ENCODE measurements around the gene C19orf73. TPM values are rescaled to one million over a fixed set of nuclear protein-coding genes. Genes with fewer than 3 reads are reported as not detected.
"Not testable (repeated sequence)": the region's sequence is repeated elsewhere in the genome, so short reads cannot be mapped to it uniquely, and the experiment has no call there.

The C19orf73 gene
- total RNA-seq, 6 donors from 2014 or later, result 0.89 to 7.9 (median 2.3) TPM; not detected in 1

DNA sequence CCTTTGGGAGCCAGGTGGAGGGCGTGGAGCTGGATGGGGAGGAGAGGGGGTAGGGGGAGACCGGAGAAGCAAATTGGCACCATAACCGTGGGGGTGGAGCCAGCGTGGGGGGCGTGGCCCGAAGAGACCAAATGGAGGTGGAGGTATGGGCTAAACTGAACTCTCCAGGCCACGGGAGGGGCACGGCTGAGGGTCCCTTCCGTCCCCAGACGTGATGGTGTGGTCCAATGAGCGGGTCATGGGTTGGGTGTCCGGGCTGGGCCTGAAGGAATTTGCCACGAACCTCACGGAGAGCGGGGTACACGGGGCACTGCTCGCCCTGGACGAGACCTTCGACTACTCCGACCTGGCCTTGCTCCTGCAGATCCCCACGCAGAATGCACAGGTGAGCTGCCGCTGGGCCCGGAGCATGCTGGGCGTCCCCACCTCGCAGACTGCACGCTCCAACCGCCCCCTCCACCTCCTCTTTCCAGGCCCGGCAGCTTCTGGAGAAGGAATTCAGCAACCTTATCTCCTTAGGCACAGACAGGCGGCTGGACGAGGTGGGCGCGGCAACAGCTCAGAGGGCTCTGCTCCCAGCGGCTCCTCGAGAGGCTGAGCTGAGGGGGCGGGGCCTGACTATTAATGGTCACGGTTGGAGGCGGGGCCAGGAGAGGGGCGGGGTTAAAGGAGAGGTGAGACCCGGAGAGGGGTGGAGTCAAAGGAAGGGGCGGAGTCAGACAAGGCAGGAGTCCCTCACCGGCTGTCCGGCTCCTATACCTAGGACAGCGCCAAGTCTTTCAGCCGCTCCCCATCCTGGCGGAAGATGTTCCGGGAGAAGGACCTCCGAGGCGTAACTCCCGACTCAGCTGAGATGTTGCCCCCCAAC is 30.1 kb upstream of the C19orf73 start:
- peaks cover 37 to 54% (median 44%) of the 10 kb centered on the region in 4 donors for H3K4me1 ChIP-seq

DNA sequence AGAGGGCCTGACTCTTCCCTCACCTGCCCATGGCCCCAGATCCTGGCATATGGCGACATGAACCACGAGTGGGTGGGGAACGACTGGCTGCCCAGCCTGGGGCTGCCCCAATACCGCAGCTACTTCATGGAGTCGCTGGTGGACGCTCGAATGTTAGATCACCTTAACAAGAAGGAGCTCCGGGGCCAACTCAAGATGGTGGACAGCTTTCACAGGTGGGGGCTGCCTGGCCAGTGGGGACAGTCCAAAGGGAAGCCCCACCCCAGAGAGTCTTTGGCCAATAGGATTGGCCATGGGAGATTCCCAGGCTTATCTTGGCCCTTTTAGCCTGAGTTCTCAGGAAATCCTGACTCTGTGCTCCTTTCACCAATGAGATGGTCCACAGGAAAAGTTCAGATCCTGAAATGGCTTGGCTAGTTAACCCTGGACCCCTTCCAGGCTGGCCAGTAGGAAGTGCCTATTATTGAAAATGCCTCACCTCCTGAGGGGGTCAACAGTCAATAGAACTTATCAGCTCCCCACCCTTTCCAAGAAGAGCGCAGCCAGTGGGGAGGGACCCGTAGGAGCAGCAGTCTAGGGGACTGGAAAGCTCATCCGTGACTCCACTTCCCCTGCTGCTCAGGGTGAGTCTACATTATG is 29.2 kb upstream of the C19orf73 start:
- TF ChIP-seq, protein P1, sequence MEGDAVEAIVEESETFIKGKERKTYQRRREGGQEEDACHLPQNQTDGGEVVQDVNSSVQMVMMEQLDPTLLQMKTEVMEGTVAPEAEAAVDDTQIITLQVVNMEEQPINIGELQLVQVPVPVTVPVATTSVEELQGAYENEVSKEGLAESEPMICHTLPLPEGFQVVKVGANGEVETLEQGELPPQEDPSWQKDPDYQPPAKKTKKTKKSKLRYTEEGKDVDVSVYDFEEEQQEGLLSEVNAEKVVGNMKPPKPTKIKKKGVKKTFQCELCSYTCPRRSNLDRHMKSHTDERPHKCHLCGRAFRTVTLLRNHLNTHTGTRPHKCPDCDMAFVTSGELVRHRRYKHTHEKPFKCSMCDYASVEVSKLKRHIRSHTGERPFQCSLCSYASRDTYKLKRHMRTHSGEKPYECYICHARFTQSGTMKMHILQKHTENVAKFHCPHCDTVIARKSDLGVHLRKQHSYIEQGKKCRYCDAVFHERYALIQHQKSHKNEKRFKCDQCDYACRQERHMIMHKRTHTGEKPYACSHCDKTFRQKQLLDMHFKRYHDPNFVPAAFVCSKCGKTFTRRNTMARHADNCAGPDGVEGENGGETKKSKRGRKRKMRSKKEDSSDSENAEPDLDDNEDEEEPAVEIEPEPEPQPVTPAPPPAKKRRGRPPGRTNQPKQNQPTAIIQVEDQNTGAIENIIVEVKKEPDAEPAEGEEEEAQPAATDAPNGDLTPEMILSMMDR (IDR thresholded peaks at IDR 0.05), result no peak
- TF ChIP-seq POLR2AphosphoS5 (IDR thresholded peaks at IDR 0.05), result no peak
- no peak for TF ChIP-seq EP300 (IDR thresholded peaks at IDR 0.05)
- TF ChIP-seq POLR2A (IDR thresholded peaks at IDR 0.05), result no peak
- DNase-seq (no peak), ATAC-seq (ENCODE audit: low FRiP score in 2 of 2) (no peak)
- Histone ChIP-seq H3K36me3 (no peaks in the 10 kb centered on the region), H3K27me3 (no peaks in the 10 kb centered on the region), H3K9me3 (no peaks in the 10 kb centered on the region), H3K4me1 (peaks cover 37 to 56% (median 45%) of the 10 kb centered on the region in 4 donors), H3K4me3 (peak overlapping the region; percentile 8 to 67 (median 64)), H3K27ac (peak overlapping the region; percentile 64 to 88 (median 74))
- WGBS, 2 donors, result 57 to 67% methylated on average over 1 to 10 of the region's 11 CpGs

More for the DNA sequence above, 30.1 kb upstream of the C19orf73 start:
- Histone ChIP-seq H3K27me3 (no peaks in the 10 kb centered on the region), H3K36me3 (no peaks in the 10 kb centered on the region), H3K9me3 (no peaks in the 10 kb centered on the region), H3K27ac (peak overlapping the region; percentile 64 to 88 (median 74)), H3K4me3 (peak overlapping the region; percentile 36 to 67 (median 64))
- ATAC-seq (ENCODE audit: low FRiP score in 2 of 2) (peak; percentile 88 to 94), DNase-seq (peak; percentile 91 to 98)
- WGBS, 2 donors, result 1 to 2% methylated on average over 31 to 47 of the region's 49 CpGs
- TF ChIP-seq POLR2A (IDR thresholded peaks at IDR 0.05) (peak in 2 of 4 donors; percentile 39 to 59), POLR2AphosphoS5 (IDR thresholded peaks at IDR 0.05) (no peak)

DNA sequence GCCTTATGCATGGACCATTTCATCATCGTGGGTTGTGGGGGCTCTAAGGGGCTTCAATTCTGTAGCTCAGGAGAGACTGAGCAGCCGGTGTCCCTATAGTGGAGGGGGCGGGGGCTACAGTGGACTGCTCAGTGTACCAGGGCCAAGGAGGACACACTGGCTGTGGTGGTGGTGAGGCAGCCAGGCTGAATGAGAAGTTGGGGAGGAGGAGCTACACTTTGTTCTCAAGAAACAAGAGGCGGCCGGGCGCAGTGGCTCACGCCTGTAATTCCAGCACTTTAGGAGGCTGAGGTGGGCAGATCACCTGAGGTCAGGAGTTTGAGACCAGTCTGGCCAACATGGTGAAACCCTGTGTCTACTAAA is 27.4 kb upstream of the C19orf73 start:
- not testable (repeated sequence) for DNase-seq; H3K27ac ChIP-seq; H3K27me3 ChIP-seq; H3K9me3 ChIP-seq; H3K36me3 ChIP-seq; ATAC-seq (ENCODE audit: low FRiP score in 2 of 2); H3K4me3 ChIP-seq
- peaks cover 41 to 60% (median 49%) of the 10 kb centered on the region in 4 donors for H3K4me1 ChIP-seq
- 56 to 63% methylated on average over 7 of the region's 7 CpGs for WGBS, 2 donors

DNA sequence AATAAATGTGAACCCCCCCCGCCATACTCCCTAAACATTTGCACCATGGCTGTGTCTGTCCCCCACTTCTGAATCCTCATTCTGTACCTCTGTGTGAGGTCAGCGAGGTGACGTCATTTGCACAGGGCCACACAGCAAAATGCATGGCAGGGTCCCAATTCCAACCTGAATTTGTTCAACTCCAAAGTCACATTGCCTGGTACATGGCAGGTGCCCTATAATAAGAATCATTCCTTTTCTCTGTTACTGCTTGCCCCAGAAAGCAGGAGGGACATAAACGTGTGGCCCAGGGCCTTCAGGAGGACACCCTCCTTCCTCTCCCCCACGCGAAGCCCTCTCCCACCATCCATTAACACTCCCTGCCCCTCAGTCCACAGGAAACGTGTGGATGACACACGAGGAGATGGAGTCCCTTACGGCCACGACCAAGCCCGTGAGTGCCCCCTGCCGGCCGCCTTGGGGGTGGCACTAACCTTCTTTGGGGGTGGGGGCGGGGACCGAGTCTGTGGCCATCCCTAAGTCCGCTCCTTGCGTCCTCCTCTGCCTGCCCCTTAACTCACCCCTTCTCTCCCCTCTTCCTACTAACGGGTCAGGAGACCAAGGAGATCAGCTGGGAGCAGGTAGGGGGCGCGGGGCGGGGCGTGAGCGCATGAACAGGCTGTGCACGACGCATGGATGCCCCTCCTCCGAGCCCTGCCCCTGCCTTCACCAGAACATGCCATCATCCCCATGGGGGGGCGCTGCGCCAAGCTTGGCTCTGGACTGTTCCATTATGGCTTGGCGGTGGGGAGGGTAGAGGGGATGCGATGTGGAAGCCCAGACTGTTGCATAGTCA is 26.8 kb upstream of the C19orf73 start:
- peak; percentile 77 to 96 for DNase-seq
- no peaks in the 10 kb centered on the region for H3K27me3 ChIP-seq
- H3K9me3 ChIP-seq, result no peaks in the 10 kb centered on the region
- H3K27ac ChIP-seq, result no peak overlapping the region
- peak overlapping the region in 2 of 4 donors; percentile 6 to 28 for H3K4me3 ChIP-seq
- peaks cover 35 to 54% (median 43%) of the 10 kb centered on the region in 4 donors for H3K4me1 ChIP-seq
- WGBS, 2 donors, result 10 to 13% methylated on average over 17 to 27 of the region's 30 CpGs
- no peaks in the 10 kb centered on the region for H3K36me3 ChIP-seq
- peak; percentile 45 to 63 for ATAC-seq (ENCODE audit: low FRiP score in 2 of 2)
- no peak for TF ChIP-seq EP300 (IDR thresholded peaks at IDR 0.05)
- TF ChIP-seq, protein P1 (IDR thresholded peaks at IDR 0.05), result peak; percentile 78 to 88 (median 84)

DNA sequence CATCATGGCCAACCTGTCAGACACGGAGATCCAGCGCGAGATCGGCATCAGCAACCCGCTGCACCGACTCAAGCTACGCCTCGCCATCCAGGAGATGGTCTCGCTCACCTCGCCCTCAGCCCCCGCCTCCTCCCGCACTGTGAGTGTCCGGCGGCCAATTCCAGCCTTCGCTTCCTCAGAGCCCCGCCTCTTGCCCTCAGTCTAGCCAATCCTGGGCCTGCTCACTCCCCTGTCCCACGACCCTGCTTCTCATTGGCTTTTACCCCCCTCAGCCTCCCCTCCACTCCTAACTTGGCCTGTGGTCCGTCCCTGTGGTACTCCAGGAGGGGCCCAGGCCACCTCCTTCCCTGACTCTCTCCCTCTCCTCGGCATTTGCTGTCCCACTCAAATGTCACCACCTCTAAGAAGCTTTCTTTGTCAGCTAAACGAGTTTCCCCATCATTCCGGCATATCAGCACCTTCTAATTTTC is 24.0 kb upstream of the C19orf73 start:
- no peaks in the 10 kb centered on the region for H3K9me3 ChIP-seq

More for the DNA sequence above, 24.0 kb upstream of the C19orf73 start:
- ATAC-seq (ENCODE audit: low FRiP score in 2 of 2) (peak; percentile 95 to 96), DNase-seq (peak; percentile 89 to 92)
- TF ChIP-seq POLR2A (IDR thresholded peaks at IDR 0.05) (no peak), POLR2AphosphoS5 (IDR thresholded peaks at IDR 0.05) (no peak), EP300 (IDR thresholded peaks at IDR 0.05) (no peak)
- TF ChIP-seq, protein P1 (IDR thresholded peaks at IDR 0.05), result no peak
- Histone ChIP-seq H3K27me3 (no peaks in the 10 kb centered on the region), H3K36me3 (no peaks in the 10 kb centered on the region), H3K4me3 (peak overlapping the region; percentile 22 to 56 (median 45)), H3K4me1 (peaks cover 18 to 25% (median 21%) of the 10 kb centered on the region in 4 donors), H3K27ac (peak overlapping the region in 1 of 4 donors; percentile 16)
- WGBS, 2 donors, result 3 to 4% methylated on average over 17 to 19 of the region's 21 CpGs
